Measurements from ENCODE around the gene RIF1. TPM values are rescaled to one million over a fixed set of nuclear protein-coding genes. Genes with fewer than 3 reads are reported as not detected.

The RIF1 gene
- polyA plus RNA-seq, 1 experiment: 5.7 TPM

- no peaks in the 10 kb centered on the region for H3K27me3 ChIP-seq (ENCODE audit: control insufficient read depth, insufficient read depth, low read length)
- DNase-seq (ENCODE audit: low read depth): peak; percentile 80
- CTCF ChIA-PET: no interaction called here
Measured at GRCh38 chr2:151374436-151374835, 35.3 kb upstream of the RIF1 start.

GRCh38 chr2:151379169-151379568, 30.5 kb upstream of the RIF1 start:
- no peak for DNase-seq (ENCODE audit: low read depth)
- Histone ChIP-seq H3K36me3 (ENCODE audit: control insufficient read depth, insufficient read depth, low read length) (no peaks in the 10 kb centered on the region), H3K4me3 (ENCODE audit: low read depth, low read length) (no peak overlapping the region), H3K27me3 (ENCODE audit: control insufficient read depth, insufficient read depth, low read length) (no peaks in the 10 kb centered on the region)
- CTCF ChIA-PET: interaction anchor here (0.6 to 0.7 kb wide), 2 partner anchors 10 to 626 kb away, joined by 3 to 4 read pairs; no protein-coding TSS in a partner anchor
- no peak for TF ChIP-seq CTCF (IDR thresholded peaks at IDR 0.05; ENCODE audit: insufficient read depth, low read depth, low read length)
- POLR2A ChIA-PET: no interaction called here

More at GRCh38 chr2:151374436-151374835, 35.3 kb upstream of the RIF1 start:
- H3K36me3 ChIP-seq (ENCODE audit: control insufficient read depth, insufficient read depth, low read length): no peaks in the 10 kb centered on the region
- POLR2A ChIA-PET: no interaction called here
- no peak overlapping the region for H3K4me3 ChIP-seq (ENCODE audit: low read depth, low read length)
- TF ChIP-seq CTCF (IDR thresholded peaks at IDR 0.05; ENCODE audit: insufficient read depth, low read depth, low read length): no peak

GRCh38 chr2:151380580-151381235, 29.0 kb upstream of the RIF1 start:
- Histone ChIP-seq H3K4me3 (ENCODE audit: low read depth, low read length) (no peak overlapping the region), H3K27me3 (ENCODE audit: control insufficient read depth, insufficient read depth, low read length) (no peaks in the 10 kb centered on the region), H3K36me3 (ENCODE audit: control insufficient read depth, insufficient read depth, low read length) (no peaks in the 10 kb centered on the region)
- ChIA-PET POLR2A (interaction anchor here (0.6 kb wide), 2 partner anchors 276 to 1794 kb away, joined by 11 to 13 read pairs; no protein-coding TSS in a partner anchor), CTCF (interaction anchor here (0.6 kb wide), 1 partner anchor 971 kb away, joined by 4 read pairs; no protein-coding TSS in a partner anchor)
- no peak for TF ChIP-seq CTCF (IDR thresholded peaks at IDR 0.05; ENCODE audit: insufficient read depth, low read depth, low read length)
- DNase-seq (ENCODE audit: low read depth): no peak

GRCh38 chr2:151381266-151381665, 28.4 kb upstream of the RIF1 start:
- no peak for DNase-seq (ENCODE audit: low read depth)
- ChIA-PET CTCF (no interaction called here), POLR2A (interaction anchor here (0.6 kb wide), 2 partner anchors 275 to 1794 kb away, joined by 11 to 13 read pairs; no protein-coding TSS in a partner anchor)
- Histone ChIP-seq H3K36me3 (ENCODE audit: control insufficient read depth, insufficient read depth, low read length) (no peaks in the 10 kb centered on the region), H3K27me3 (ENCODE audit: control insufficient read depth, insufficient read depth, low read length) (no peaks in the 10 kb centered on the region), H3K4me3 (ENCODE audit: low read depth, low read length) (no peak overlapping the region)
- no peak for TF ChIP-seq CTCF (IDR thresholded peaks at IDR 0.05; ENCODE audit: insufficient read depth, low read depth, low read length)

- POLR2A ChIA-PET: no interaction called here
- DNase-seq (ENCODE audit: low read depth): no peak
- no peaks in the 10 kb centered on the region for H3K36me3 ChIP-seq (ENCODE audit: control insufficient read depth, insufficient read depth, low read length)
- TF ChIP-seq CTCF (IDR thresholded peaks at IDR 0.05; ENCODE audit: insufficient read depth, low read depth, low read length): no peak
- CTCF ChIA-PET: no interaction called here
- no peaks in the 10 kb centered on the region for H3K27me3 ChIP-seq (ENCODE audit: control insufficient read depth, insufficient read depth, low read length)
- H3K4me3 ChIP-seq (ENCODE audit: low read depth, low read length): no peak overlapping the region
Measured at GRCh38 chr2:151388011-151388410, 21.7 kb upstream of the RIF1 start.

All from BJ (cell line).